ENCODE data around the gene ZNF682. TPM values are rescaled to one million over a fixed set of nuclear protein-coding genes. Genes with fewer than 3 reads are reported as not detected.

ZNF682 gene
- total and polyA plus RNA-seq, 2 of the 13 experiments (the other 11 are each of a cell fraction or from before 2014, with no cell fraction given) = 2.0 to 7.2 TPM

GRCh38 chr19:20039203-20039723, at the start of gene ZNF682 (continued):
- TF ChIP-seq ZBTB40 (IDR thresholded peaks at IDR 0.05) (no peak), ZBTB40 (CRISPR knock-in tag; IDR thresholded peaks at IDR 0.05) (peak; percentile 34; the same call in 1 of the 2 replicates), NFYC (CRISPR knock-in tag; IDR thresholded peaks at IDR 0.05) (peak; percentile 90), ZNF75D (CRISPR knock-in tag; IDR thresholded peaks at IDR 0.05; ENCODE audit: borderline replicate concordance) (no peak), KLF9 (CRISPR knock-in tag; IDR thresholded peaks at IDR 0.05; ENCODE audit: low read depth) (no peak), PRMT3 (CRISPR knock-in tag; IDR thresholded peaks at IDR 0.05; ENCODE audit: borderline replicate concordance, low read depth) (no peak), ESRRA (CRISPR knock-in tag; IDR thresholded peaks at IDR 0.05; ENCODE audit: low read depth) (no peak), ZNF337 (CRISPR knock-in tag; IDR thresholded peaks at IDR 0.05; ENCODE audit: borderline replicate concordance, low read depth) (no peak), FOXJ3 (CRISPR knock-in tag; IDR thresholded peaks at IDR 0.05; ENCODE audit: borderline replicate concordance) (0 out of 2 replicates have a peak, but pooled peaks have one; percentile 39), KDM5B (CRISPR knock-in tag; IDR thresholded peaks at IDR 0.05; ENCODE audit: borderline replicate concordance) (0 out of 2 replicates have a peak, but pooled peaks have one; percentile 51), ZNF709 (CRISPR knock-in tag; IDR thresholded peaks at IDR 0.05) (no peak), KDM2A (CRISPR knock-in tag; IDR thresholded peaks at IDR 0.05; ENCODE audit: borderline replicate concordance, low read depth) (peak; percentile 44; the same call in 1 of the 2 replicates), CENPT (CRISPR knock-in tag; IDR thresholded peaks at IDR 0.05; ENCODE audit: low read depth) (no peak), ZNF431 (CRISPR knock-in tag; IDR thresholded peaks at IDR 0.05; ENCODE audit: borderline replicate concordance, low read depth) (no peak), ZFP90 (CRISPR knock-in tag; IDR thresholded peaks at IDR 0.05; ENCODE audit: borderline replicate concordance) (0 out of 2 replicates have a peak, but pooled peaks have one; percentile 32)
- TF ChIP-seq, protein P1, sequence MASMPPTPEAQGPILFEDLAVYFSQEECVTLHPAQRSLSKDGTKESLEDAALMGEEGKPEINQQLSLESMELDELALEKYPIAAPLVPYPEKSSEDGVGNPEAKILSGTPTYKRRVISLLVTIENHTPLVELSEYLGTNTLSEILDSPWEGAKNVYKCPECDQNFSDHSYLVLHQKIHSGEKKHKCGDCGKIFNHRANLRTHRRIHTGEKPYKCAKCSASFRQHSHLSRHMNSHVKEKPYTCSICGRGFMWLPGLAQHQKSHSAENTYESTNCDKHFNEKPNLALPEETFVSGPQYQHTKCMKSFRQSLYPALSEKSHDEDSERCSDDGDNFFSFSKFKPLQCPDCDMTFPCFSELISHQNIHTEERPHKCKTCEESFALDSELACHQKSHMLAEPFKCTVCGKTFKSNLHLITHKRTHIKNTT (CRISPR knock-in tag; IDR thresholded peaks at IDR 0.05) = no peak

Measured in HepG2 (cell line).